ENCODE measurements around the gene PLSCR5. TPM values are rescaled to one million over a fixed set of nuclear protein-coding genes. Genes with fewer than 3 reads are reported as not detected.

The PLSCR5 gene
- total and polyA plus RNA-seq, 10 of the 15 experiments (the other 5 are each of a cell fraction or from before 2014, with no cell fraction given): 0.06 TPM; not detected in 9

- TF ChIP-seq ZBTB11 (CRISPR knock-in tag; IDR thresholded peaks at IDR 0.05): no peak
- no peak for TF ChIP-seq PAX5 (IDR thresholded peaks at IDR 0.05; ENCODE audit: borderline replicate concordance, low read depth, low read length)
- no peak for TF ChIP-seq EED (IDR thresholded peaks at IDR 0.05; ENCODE audit: low read depth)
- TF ChIP-seq MTA2 (IDR thresholded peaks at IDR 0.05; ENCODE audit: low read depth): no peak
- TF ChIP-seq ASH2L (IDR thresholded peaks at IDR 0.05; ENCODE audit: borderline replicate concordance, low read depth): no peak
Measured at GRCh38 chr3:146636881-146637280, 31.7 kb upstream of the PLSCR5 start (continued).

- H3K9ac ChIP-seq (ENCODE audit: control insufficient read depth, insufficient read depth, low read length): no peak overlapping the region
- H3K4me3 ChIP-seq: no peak overlapping the region
- intact Hi-C loops (cut with micrococcal nuclease; ENCODE audit: unreplicated experiment) (no loop called here), in situ Hi-C loops (cut with MboI) (no loop called here)
- H3K4me1 ChIP-seq (ENCODE audit: control insufficient read depth, insufficient read depth, low read length): no peaks in the 10 kb centered on the region
- H3K36me3 ChIP-seq (ENCODE audit: control insufficient read depth in 2 of 2, insufficient read depth in 2 of 2, low read length in 1 of 2): no peaks in the 10 kb centered on the region
- ChIA-PET POLR2A (no interaction called here), SMC1A (ENCODE audit: uncharacterized antibody, unreplicated experiment) (interaction anchor here (1.0 kb wide), 1 partner anchor 40 kb away, joined by 4 read pairs; no protein-coding TSS in a partner anchor), CTCF (interaction anchor here (1.9 kb wide), 1 partner anchor 42 kb away, joined by 5 read pairs; no protein-coding TSS in a partner anchor), RAD21 (ENCODE audit: unreplicated experiment) (no interaction called here)
- FAIRE-seq (no peak), ATAC-seq (no peak), DNase-seq (ENCODE audit: low read depth, low spot score) (no peak)
- TF ChIP-seq RB1 (IDR thresholded peaks at IDR 0.05; ENCODE audit: borderline replicate concordance): no peak
- TF ChIP-seq ASH2L (IDR thresholded peaks at IDR 0.05; ENCODE audit: borderline replicate concordance, low read depth): no peak
- TF ChIP-seq USF1 (IDR thresholded peaks at IDR 0.05; ENCODE audit: borderline replicate concordance, extremely low read length, insufficient read depth, low read depth, low read length): no peak
- TF ChIP-seq MEF2B (IDR thresholded peaks at IDR 0.05; ENCODE audit: partially characterized antibody, poor library complexity, severe bottlenecking): no peak
- TF ChIP-seq REST (IDR thresholded peaks at IDR 0.05; ENCODE audit: low read depth, low read length): no peak
- no peaks in the 10 kb centered on the region for H3K9me3 ChIP-seq (replicated peaks; ENCODE audit: control insufficient read depth, insufficient read depth, low read length)
- no peaks in the 10 kb centered on the region; a peak in 1 of 4 replicates for H3K27me3 ChIP-seq (replicated peaks in 1 of 2; ENCODE audit: control insufficient read depth in 2 of 2, insufficient read depth in 2 of 2, low read length in 1 of 2)
- H3K79me2 ChIP-seq (ENCODE audit: control insufficient read depth, insufficient read depth, low read length): no peaks in the 10 kb centered on the region
- 0% methylated on average over 2 of the region's 3 CpGs for WGBS (ENCODE audit: insufficient coverage, insufficient replicate concordance, low lambda C conversion rate, missing lambda C conversion rate)
- no peak overlapping the region for H2AFZ ChIP-seq (ENCODE audit: control insufficient read depth, low read depth, low read length)
- H3K27ac ChIP-seq (ENCODE audit: control insufficient read depth, insufficient read depth): no peak overlapping the region
- BruUV-seq (replicated peaks): no TSS peak
- no peak overlapping the region for H3K4me2 ChIP-seq (ENCODE audit: control insufficient read depth, insufficient read depth)
- H4K20me1 ChIP-seq (ENCODE audit: control insufficient read depth, insufficient read depth): no peaks in the 10 kb centered on the region
Measured at GRCh38 chr3:146634346-146634745, 29.2 kb upstream of the PLSCR5 start.
